Activated CD4-positive, alpha-beta T cell treated with anti-CD3 and anti-CD28 coated beads, Interleukin-10, Interleukin-2, amounts not matched to agents 100 ng/mL and 50 ng/mL, durations not matched to agents 16 hours and 8 hours (primary cell): ENCODE results near the gene GLRA2.
"Not testable (repeated sequence)": the region's sequence is repeated elsewhere in the genome, so short reads cannot be mapped to it uniquely, and the experiment has no call there.

Source experiments
- DNase-seq: peaks from one replicate; pipeline ENCODE4 v3.0.0-alpha.2; 2020

GLRA2 gene

GRCh38 chrX:14594521-14594920, 65.2 kb downstream of the GLRA2 start:
- no peak for DNase-seq

DNA sequence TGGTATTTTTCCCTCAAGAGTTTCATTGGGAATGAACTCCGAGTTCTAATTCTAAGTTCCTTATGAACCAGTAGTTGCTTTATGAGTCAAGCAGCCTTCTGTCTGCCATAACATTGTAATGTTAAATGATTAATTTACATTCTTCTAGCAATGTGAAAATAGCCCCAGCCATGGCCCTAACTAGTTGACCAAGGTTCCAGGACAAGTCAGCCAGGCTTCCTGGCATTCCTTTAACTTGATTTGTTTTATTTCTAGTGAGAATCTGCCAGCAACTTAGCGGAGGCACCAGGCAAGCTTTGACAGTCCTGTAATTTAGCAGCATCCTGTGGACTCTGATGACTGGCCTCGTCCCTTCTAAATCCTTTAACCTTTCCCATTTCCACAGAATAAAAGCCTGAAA, 69.0 kb downstream of the GLRA2 start:
- DNase-seq = no peak

GRCh38 chrX:14607446-14607985, 78.2 kb downstream of the GLRA2 start:
- DNase-seq = no peak

DNA sequence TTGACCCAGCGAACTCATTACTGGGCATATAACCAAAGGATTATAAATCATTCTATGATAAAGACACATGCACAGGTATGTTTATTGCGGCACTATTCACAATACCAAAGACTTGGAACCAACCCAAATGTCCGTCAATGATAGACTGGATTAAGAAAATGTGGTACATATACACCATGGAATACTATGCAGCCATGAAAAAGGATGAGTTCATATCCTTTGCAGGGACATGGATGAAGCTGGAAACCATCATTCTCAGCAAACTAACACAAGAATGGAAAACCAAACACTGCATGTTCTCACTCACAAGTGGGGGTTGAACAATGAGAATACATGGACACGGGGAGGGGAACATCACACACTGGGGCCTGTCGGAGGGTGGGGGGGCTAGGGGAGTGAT, 83.1 kb downstream of the GLRA2 start:
- not testable (repeated sequence) for DNase-seq

GRCh38 chrX:14616301-14616700, 87.0 kb downstream of the GLRA2 start:
- no peak for DNase-seq

- no peak for DNase-seq
Observed at GRCh38 chrX:14616836-14617235, 87.5 kb downstream of the GLRA2 start.

DNA sequence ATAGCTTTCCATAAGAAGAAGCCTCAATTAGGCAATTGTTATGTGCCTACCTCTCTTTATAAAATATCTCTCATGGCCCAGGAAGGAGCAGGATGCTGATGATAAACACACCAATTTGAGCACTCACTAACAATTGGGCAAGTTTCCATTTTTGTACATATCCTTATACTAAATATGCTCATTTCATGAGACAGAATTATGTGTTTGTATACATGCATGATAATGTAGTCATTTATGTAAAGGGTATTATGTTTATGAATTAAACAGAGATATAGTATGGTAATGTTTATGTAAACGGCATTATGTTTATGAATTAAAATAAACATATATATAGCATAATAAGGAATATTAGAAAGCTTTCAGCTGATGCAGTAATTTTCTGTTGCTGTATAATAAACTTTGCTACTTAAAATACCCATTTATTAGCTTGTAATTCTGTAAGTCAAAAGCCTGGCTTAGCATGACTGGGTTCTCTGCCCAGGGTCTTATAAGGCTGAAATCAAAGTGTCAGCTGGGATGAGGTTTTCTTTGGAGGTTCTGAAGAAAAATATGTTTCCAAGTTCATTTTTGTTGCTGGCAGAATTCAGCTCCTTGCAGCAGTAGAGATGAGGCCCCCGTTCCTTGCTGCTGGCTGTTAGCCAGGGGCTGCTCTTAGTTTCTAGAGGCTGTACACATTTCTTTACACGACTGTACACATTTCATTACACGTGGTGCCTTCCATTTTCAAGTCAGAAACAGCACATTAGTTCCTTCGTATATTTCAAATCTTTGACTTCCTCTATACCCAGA, 89.0 kb downstream of the GLRA2 start:
- no peak for DNase-seq

GRCh38 chrX:14630733-14631132, 101.4 kb downstream of the GLRA2 start:
- no peak for DNase-seq

DNA sequence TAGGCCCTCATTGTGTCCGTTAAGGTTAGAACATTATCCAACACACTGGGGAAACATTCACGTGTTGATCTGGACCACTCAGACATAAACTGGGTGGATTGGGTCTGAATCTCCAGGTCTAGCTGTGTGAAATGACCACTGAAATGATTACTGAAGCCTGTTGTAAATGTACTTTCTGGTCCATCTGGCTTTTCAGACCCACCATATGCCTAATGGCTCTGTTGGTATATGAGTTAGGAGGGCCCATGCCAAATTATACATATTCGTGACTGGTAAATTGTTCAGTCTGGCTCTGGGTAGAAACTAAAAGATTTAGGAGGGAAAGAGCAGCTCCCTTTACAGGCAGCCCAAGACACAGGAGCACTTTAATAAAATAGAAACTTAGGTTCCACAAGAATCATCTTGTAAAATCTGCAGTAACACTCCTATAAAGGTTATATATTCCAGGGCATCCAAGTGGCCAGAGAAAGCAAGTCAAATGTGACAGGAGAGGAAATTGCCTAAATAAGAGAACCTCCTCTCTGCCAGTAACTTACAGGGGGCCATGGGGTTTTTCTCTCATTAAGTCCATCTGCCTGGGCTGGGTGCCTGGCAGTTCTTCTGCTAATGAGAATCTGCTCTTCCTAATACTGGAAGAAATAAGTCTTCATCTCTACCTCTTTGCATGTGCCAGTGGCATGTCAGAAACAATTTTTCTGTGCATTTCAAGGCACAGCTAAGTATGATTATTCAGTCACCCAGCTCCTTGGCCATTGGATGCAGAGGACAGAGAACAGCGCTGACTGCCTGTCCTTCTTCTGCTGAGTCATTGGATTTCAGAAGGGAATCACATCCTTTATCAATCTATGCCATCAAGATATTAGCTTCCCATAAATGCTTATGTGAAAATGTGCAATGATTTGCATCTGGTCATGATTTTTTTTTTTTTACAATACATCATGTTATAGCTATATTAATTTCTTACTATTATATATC, 112.6 kb downstream of the GLRA2 start:
- DNase-seq = no peak

- DNase-seq = no peak
Observed at GRCh38 chrX:14660970-14661369, 131.6 kb downstream of the GLRA2 start.

GRCh38 chrX:14670819-14671218, 141.5 kb downstream of the GLRA2 start:
- DNase-seq = no peak

- no peak for DNase-seq
Observed at GRCh38 chrX:14672611-14673172, 143.4 kb downstream of the GLRA2 start.

GRCh38 chrX:14673236-14673635, 143.9 kb downstream of the GLRA2 start:
- DNase-seq = no peak

GRCh38 chrX:14673764-14674163, 144.4 kb downstream of the GLRA2 start:
- DNase-seq = peak; percentile 34

- no peak for DNase-seq
Observed at GRCh38 chrX:14675500-14675899, 146.2 kb downstream of the GLRA2 start.

GRCh38 chrX:14676431-14676830, 147.1 kb downstream of the GLRA2 start:
- no peak for DNase-seq

- DNase-seq = not testable (repeated sequence)
Observed at GRCh38 chrX:14688331-14688730, 159.0 kb downstream of the GLRA2 start.

GRCh38 chrX:14690553-14690952, 161.2 kb downstream of the GLRA2 start:
- no peak for DNase-seq

GRCh38 chrX:14694611-14695010, 165.3 kb downstream of the GLRA2 start:
- no peak for DNase-seq

GRCh38 chrX:14697451-14697850, 168.1 kb downstream of the GLRA2 start:
- DNase-seq = peak; percentile 40

- no peak for DNase-seq
Observed at GRCh38 chrX:14698790-14699189, 169.5 kb downstream of the GLRA2 start.

- DNase-seq = no peak
Observed at GRCh38 chrX:14700982-14701381, 171.6 kb downstream of the GLRA2 start.

DNA sequence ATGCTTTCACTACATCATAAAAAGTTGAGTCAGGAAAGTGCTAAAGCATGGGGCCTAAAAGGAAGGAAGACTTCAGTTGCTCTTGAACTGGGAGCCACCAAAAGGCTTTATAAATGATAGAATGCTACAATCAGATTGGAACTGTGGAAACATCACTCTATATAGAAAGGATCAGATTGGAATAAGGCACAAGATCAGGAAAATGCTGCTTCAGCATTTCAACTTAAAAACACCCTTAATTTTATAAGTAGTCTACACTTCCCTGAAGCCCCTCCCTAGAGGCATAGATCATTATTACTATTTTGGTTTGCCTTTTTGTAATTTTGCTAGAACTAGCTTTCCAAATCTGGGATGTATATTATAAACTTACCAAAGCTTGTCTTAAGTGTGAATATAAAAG, 172.8 kb downstream of the GLRA2 start:
- no peak for DNase-seq
